ENCODE data around the gene TRAPPC8. TPM values are rescaled to one million over a fixed set of nuclear protein-coding genes. Genes with fewer than 3 reads are reported as not detected.
A peak's percentile ranks its signal among the peaks of the same experiment; 100 is the strongest.

TRAPPC8 gene
- total RNA-seq, 1 donor from 2014 or later: 41.3 TPM

DNA sequence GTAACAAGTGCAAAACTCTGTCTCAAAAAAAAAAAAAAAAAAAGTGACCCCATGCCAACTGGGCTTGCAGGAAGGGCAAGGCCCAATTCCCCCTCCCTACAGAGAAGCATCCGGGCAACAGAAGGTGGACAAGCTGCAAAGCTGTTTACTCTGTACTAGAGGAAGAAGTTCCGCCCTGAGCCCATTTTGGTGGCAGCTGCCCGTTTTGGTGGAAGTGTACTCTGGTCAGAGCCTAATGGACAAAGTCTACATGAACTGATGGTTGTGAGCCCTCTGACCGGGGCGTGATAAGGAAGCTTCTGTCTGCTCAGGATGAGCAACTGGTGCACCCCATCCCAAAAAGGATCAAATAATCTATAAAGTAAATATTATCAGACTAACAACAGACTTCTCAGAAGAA, 65.0 kb downstream of the TRAPPC8 start:
- Mint-ChIP-seq H3K27me3 (ENCODE audit: low read depth) (no peaks in the 10 kb centered on the region), H3K27ac (no peak overlapping the region), H3K36me3 (ENCODE audit: low read depth) (peaks cover 75% of the 10 kb centered on the region), H3K4me1 (ENCODE audit: low read depth) (peaks cover 20% of the 10 kb centered on the region), H3K4me3 (ENCODE audit: low read depth) (no peak overlapping the region), H3K9me3 (peaks cover 21% of the 10 kb centered on the region)
- DNase-seq (ENCODE audit: low spot score): no peak
- intact Hi-C loops (cut with micrococcal nuclease): no loop called here

DNA sequence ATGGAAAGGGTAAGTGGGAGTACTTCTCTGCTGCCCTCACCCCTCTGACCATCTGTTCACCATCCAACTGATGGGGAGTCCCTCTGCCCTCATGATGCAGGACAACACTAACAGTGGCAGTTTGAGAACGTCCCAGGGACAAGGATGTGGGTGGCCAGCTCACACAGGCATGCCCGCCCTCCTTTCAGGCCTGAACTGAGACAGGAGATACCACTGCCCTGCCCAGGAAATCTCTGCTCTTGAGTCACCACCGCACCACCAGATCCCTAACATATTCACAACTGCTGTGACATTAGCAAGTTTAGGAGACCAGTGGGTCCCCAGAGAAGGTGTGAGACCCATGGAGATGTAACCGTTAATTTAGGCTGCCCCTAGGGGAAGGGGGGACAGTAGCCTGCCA, 66.2 kb downstream of the TRAPPC8 start:
- no peak overlapping the region for H3K4me3 Mint-ChIP-seq (ENCODE audit: low read depth)
- peaks cover 18% of the 10 kb centered on the region for H3K4me1 Mint-ChIP-seq (ENCODE audit: low read depth)
- peaks cover 14% of the 10 kb centered on the region for H3K9me3 Mint-ChIP-seq
- intact Hi-C loops (cut with micrococcal nuclease): no loop called here
- no peaks in the 10 kb centered on the region for H3K27me3 Mint-ChIP-seq (ENCODE audit: low read depth)
- H3K27ac Mint-ChIP-seq: no peak overlapping the region
- H3K36me3 Mint-ChIP-seq (ENCODE audit: low read depth): peaks cover 77% of the 10 kb centered on the region
- no peak for DNase-seq (ENCODE audit: low spot score)

DNA sequence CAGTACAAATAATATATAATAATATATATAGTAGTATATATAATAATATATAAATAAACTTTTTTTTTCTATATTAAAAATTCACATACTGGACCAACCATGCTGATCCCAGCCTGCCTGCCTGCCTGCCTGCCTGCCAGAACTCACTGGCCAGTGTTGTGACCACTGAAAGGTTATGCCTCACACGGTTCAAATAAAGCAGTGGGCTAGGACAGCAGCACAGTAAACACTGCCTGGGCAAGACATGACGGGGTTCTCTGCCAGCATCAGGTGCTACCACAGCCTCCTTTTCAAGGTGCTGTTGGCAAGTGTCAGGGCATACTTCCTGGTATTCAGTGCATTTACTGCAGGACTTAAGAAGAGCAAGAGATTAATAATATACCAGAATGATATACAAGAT, 67.6 kb downstream of the TRAPPC8 start:
- intact Hi-C loops (cut with micrococcal nuclease): no loop called here
- DNase-seq (ENCODE audit: low spot score): no peak
- no peaks in the 10 kb centered on the region for H3K27me3 Mint-ChIP-seq (ENCODE audit: low read depth)
- H3K36me3 Mint-ChIP-seq (ENCODE audit: low read depth): peaks cover 73% of the 10 kb centered on the region
- peaks cover 2% of the 10 kb centered on the region for H3K9me3 Mint-ChIP-seq
- H3K27ac Mint-ChIP-seq: no peak overlapping the region
- H3K4me1 Mint-ChIP-seq (ENCODE audit: low read depth): peaks cover 14% of the 10 kb centered on the region
- H3K4me3 Mint-ChIP-seq (ENCODE audit: low read depth): no peak overlapping the region

DNA sequence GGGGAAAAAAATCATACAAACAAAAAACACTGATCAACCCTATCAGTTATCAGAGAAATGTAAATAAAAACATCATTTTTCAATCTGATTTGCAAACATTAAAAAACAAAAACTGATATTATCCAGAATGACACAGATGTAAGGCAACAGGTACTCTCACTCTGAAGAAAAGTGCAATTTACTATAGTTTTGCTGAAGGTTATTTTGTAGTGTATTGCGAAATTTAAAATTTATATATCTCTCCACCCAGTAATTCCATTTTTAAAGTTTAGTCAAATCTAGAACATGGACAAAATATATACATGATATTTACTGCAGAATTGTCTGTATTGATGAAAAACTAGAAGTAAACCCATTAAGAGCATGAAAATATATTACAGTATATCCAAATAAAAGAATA, 79.8 kb downstream of the TRAPPC8 start:
- Mint-ChIP-seq H3K9me3 (no peaks in the 10 kb centered on the region), H3K4me1 (ENCODE audit: low read depth) (peaks cover 9% of the 10 kb centered on the region), H3K27me3 (ENCODE audit: low read depth) (no peaks in the 10 kb centered on the region), H3K27ac (no peak overlapping the region), H3K36me3 (ENCODE audit: low read depth) (peaks cover 49% of the 10 kb centered on the region), H3K4me3 (ENCODE audit: low read depth) (no peak overlapping the region)
- intact Hi-C loops (cut with micrococcal nuclease): no loop called here
- no peak for DNase-seq (ENCODE audit: low spot score)

DNA sequence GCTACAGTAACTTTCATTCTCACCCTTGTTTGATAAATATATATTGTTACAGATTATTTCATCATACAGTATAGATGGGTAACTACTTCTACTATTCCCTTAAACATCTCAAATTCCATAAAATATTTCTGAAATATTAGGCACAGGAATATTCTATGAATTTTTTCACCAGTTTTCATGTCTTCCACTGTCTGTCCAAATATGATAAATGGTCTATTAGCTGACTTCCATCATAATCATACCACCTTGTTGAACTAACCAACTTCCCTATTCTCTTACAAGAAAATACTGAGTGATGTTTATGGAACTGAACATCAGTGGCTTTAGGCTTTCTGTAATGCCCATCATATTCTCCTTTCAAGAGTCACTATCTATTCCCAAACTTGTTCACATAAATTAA, 82.4 kb downstream of the TRAPPC8 start:
- peaks cover 11% of the 10 kb centered on the region for H3K4me1 Mint-ChIP-seq (ENCODE audit: low read depth)

DNA sequence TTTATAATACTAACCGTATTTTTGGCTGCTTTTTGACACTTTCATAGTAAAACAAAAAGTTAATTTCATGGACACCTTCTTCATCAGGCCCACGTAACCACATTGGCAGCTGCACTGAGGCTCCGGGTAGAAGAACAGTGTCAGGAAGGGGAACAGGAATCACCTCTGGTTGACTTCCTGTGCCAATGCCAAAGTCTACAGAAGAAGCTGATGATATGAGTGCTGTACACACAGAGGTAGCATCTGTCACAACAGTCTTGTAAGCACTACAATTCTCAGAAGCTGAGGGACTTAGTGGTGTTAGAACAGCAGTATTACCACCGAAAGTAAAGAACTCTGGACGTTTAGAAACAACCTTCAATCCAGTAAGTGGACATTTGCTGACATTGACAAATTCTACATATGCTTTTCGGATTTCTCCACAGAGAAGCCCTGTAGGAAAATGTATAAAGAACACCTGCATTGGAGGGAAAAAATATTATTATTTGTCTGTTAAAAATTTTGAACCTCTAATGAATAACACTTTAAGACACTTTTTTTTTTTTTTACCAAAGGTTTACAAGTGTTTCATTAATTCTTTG, 85.3 kb downstream of the TRAPPC8 start:
- Mint-ChIP-seq H3K27me3 (ENCODE audit: low read depth) (no peaks in the 10 kb centered on the region), H3K9me3 (no peaks in the 10 kb centered on the region), H3K27ac (no peak overlapping the region), H3K36me3 (ENCODE audit: low read depth) (peaks cover 54% of the 10 kb centered on the region), H3K4me1 (ENCODE audit: low read depth) (peaks cover 11% of the 10 kb centered on the region), H3K4me3 (ENCODE audit: low read depth) (no peak overlapping the region)
- no peak for DNase-seq (ENCODE audit: low spot score)
- intact Hi-C loops (cut with micrococcal nuclease): no loop called here

More for the DNA sequence above, 82.4 kb downstream of the TRAPPC8 start:
- DNase-seq (ENCODE audit: low spot score): no peak
- no peaks in the 10 kb centered on the region for H3K27me3 Mint-ChIP-seq (ENCODE audit: low read depth)
- H3K36me3 Mint-ChIP-seq (ENCODE audit: low read depth): peaks cover 52% of the 10 kb centered on the region
- intact Hi-C loops (cut with micrococcal nuclease): no loop called here
- H3K4me3 Mint-ChIP-seq (ENCODE audit: low read depth): no peak overlapping the region
- no peak overlapping the region for H3K27ac Mint-ChIP-seq
- H3K9me3 Mint-ChIP-seq: no peaks in the 10 kb centered on the region

DNA sequence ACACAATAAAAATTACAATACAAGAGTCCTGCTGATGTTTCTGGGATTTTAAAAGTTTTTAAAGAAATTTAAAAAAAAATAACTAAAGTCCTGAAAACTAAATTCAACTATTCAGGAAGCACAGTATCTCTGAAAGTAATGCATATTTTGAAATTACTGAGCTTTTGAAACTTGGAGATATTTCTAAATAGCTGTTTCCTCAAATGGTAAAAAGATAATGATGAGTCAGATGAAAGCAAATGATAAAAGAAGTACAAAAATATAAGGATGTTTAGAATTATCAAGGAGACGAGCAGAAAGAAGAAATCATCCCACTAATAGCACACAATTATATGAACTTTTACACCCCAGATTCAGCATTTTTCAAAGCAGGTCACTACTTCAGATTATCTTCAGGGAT, 92.1 kb downstream of the TRAPPC8 start:
- Mint-ChIP-seq H3K9me3 (no peaks in the 10 kb centered on the region), H3K4me3 (ENCODE audit: low read depth) (no peak overlapping the region), H3K27ac (no peak overlapping the region), H3K36me3 (ENCODE audit: low read depth) (peaks cover 49% of the 10 kb centered on the region), H3K4me1 (ENCODE audit: low read depth) (peaks cover 9% of the 10 kb centered on the region), H3K27me3 (ENCODE audit: low read depth) (no peaks in the 10 kb centered on the region)
- intact Hi-C loops (cut with micrococcal nuclease): no loop called here
- no peak for DNase-seq (ENCODE audit: low spot score)

DNA sequence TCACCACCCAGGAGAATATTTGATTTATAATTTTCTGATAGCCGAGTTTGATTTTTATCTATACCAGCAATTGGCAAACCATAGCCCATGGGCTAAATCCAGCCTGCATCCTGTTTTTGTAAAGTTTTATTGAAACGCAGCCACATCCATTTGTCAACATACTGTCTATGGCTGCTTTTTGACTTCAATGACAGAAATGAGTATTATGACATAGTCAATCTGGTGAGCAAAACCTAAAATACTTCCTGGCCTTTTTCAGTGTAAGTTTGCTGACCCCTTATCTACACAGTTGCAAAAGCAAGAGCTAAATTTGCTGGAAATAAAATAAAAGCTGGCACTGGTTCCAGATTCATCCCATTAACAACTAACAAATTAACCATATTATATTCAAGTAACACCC, 102.4 kb downstream of the TRAPPC8 start:
- Mint-ChIP-seq H3K4me1 (ENCODE audit: low read depth) (no peaks in the 10 kb centered on the region), H3K4me3 (ENCODE audit: low read depth) (no peak overlapping the region)

DNA sequence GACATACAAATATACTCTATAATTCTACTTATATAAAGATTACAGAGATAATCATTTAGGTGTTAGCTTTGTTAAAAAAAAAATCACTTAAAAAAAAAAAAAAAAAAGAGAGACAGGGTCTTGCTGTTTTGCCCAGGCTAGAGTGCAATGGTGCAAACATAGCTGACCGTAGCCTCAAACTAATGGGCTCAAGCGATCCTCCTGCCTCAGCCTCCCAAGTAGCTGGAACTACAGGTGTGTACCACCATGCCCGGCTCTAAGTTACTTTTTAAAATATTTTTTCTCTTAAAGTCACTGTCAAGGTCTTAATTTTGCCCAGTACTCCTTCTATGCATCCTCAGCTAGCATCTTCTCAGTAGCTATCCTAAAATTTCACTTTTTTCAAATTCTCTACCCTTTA, 105.0 kb downstream of the TRAPPC8 start:
- intact Hi-C loops (cut with micrococcal nuclease): no loop called here
- DNase-seq (ENCODE audit: low spot score): no peak
- H3K27me3 Mint-ChIP-seq (ENCODE audit: low read depth): no peaks in the 10 kb centered on the region
- no peaks in the 10 kb centered on the region for H3K9me3 Mint-ChIP-seq
- peaks cover 46% of the 10 kb centered on the region for H3K36me3 Mint-ChIP-seq (ENCODE audit: low read depth)
- no peak overlapping the region for H3K27ac Mint-ChIP-seq
- H3K4me3 Mint-ChIP-seq (ENCODE audit: low read depth): no peak overlapping the region
- H3K4me1 Mint-ChIP-seq (ENCODE audit: low read depth): no peaks in the 10 kb centered on the region

More for the DNA sequence above, 102.4 kb downstream of the TRAPPC8 start:
- peaks cover 45% of the 10 kb centered on the region for H3K36me3 Mint-ChIP-seq (ENCODE audit: low read depth)
- no peak overlapping the region for H3K27ac Mint-ChIP-seq
- intact Hi-C loops (cut with micrococcal nuclease): no loop called here
- no peak for DNase-seq (ENCODE audit: low spot score)
- no peaks in the 10 kb centered on the region for H3K9me3 Mint-ChIP-seq
- no peaks in the 10 kb centered on the region for H3K27me3 Mint-ChIP-seq (ENCODE audit: low read depth)

DNA sequence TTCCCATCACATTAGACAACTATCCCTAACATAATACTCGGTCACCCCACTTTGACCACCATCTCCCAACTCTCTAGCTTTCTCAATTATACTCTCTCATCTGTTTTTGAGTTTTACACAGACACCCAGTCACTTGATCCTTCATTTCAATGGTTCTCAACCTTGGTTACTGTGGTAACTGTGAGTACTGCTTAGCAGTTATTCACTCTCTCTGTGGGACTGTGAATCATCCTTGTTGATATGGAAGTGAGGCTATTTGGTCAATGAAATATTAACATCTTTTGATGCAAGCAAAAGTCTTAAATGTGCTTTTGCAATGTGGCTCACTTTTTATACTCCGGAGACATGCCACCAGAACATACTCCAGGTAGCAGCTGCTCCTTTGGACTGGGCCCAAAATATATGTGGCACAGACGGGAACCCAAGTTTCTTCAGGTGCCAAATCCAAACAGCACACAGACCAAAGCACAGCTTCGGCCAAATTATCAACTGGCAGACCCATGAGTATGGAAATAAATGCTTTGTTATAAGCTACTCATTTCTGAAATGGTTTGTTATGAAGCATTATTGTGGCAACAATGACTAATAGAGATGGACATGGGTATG, 107.3 kb downstream of the TRAPPC8 start:
- H3K4me3 Mint-ChIP-seq (ENCODE audit: low read depth): no peak overlapping the region
- peaks cover 44% of the 10 kb centered on the region for H3K36me3 Mint-ChIP-seq (ENCODE audit: low read depth)
- no peaks in the 10 kb centered on the region for H3K27me3 Mint-ChIP-seq (ENCODE audit: low read depth)
- no peak for DNase-seq (ENCODE audit: low spot score)
- intact Hi-C loops (cut with micrococcal nuclease): no loop called here
- no peaks in the 10 kb centered on the region for H3K9me3 Mint-ChIP-seq
- no peaks in the 10 kb centered on the region for H3K4me1 Mint-ChIP-seq (ENCODE audit: low read depth)
- H3K27ac Mint-ChIP-seq: peak overlapping the region; percentile 2

DNA sequence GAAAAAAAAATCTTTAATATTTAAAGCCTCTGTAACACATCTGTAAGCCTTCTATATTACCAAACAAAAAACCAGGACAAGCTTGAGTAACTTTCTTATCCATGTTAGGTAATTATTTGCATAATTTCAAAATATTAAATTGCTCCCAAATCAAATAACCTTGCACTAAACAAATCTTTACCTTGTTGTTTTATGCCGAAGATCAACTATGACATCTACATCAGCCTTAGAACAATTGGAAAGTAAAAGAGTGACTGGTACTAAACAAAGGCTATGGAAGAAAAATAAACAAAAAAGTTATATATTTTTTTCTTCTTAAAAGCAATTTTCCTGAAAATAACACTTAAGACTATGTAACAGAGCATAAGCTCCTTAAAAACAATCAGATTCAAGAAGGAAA, 111.0 kb downstream of the TRAPPC8 start:
- no peaks in the 10 kb centered on the region for H3K9me3 Mint-ChIP-seq
- peaks cover 48% of the 10 kb centered on the region for H3K36me3 Mint-ChIP-seq (ENCODE audit: low read depth)
- intact Hi-C loops (cut with micrococcal nuclease): no loop called here
- H3K4me1 Mint-ChIP-seq (ENCODE audit: low read depth): no peaks in the 10 kb centered on the region
- no peak overlapping the region for H3K4me3 Mint-ChIP-seq (ENCODE audit: low read depth)
- no peak overlapping the region for H3K27ac Mint-ChIP-seq
- no peak for DNase-seq (ENCODE audit: low spot score)
- no peaks in the 10 kb centered on the region for H3K27me3 Mint-ChIP-seq (ENCODE audit: low read depth)

DNA sequence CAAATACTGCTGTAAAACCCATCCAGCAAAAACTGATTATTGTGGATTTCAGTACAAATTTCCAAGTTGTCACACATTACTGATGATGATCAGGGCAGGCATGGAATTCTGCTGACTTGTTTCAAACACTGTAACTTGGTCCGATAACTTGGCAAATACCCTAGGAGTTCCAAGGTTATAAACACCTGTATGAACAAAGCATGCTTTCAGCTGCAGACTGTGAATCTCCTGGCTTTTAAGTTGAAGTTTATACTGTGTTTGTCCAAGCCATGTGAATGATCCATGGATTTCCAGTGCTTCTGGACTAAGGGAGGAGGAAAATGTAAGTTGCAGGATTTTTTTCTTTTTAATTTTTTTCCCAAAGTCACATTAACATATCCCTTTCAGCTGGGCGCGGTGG, 112.2 kb downstream of the TRAPPC8 start:
- H3K9me3 Mint-ChIP-seq: no peaks in the 10 kb centered on the region
- H3K27ac Mint-ChIP-seq: no peak overlapping the region
- no peaks in the 10 kb centered on the region for H3K27me3 Mint-ChIP-seq (ENCODE audit: low read depth)
- peaks cover 43% of the 10 kb centered on the region for H3K36me3 Mint-ChIP-seq (ENCODE audit: low read depth)
- intact Hi-C loops (cut with micrococcal nuclease): no loop called here
- H3K4me1 Mint-ChIP-seq (ENCODE audit: low read depth): no peaks in the 10 kb centered on the region
- H3K4me3 Mint-ChIP-seq (ENCODE audit: low read depth): no peak overlapping the region
- DNase-seq (ENCODE audit: low spot score): no peak

DNA sequence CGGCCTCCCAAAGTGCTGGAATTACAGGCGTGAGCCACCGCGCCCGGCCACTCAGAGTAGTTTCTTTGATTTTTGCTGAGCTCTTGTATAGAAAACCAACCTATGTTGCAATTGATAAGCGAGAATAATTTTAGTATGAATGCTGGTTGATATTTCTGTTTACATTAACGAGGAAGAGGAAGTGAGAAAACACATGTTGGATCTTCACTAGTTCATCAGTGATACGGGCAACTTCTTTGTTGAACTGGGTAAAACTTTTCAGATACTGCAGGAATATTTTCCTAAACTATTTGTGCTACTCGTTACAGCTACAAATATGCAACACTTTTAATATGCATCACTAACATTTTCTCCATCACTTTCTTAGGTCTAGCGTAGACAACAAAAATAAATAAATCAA, 114.3 kb downstream of the TRAPPC8 start:
- Mint-ChIP-seq H3K4me3 (ENCODE audit: low read depth) (no peak overlapping the region), H3K27me3 (ENCODE audit: low read depth) (no peaks in the 10 kb centered on the region), H3K9me3 (no peaks in the 10 kb centered on the region), H3K27ac (no peak overlapping the region), H3K36me3 (ENCODE audit: low read depth) (peaks cover 32% of the 10 kb centered on the region), H3K4me1 (ENCODE audit: low read depth) (no peaks in the 10 kb centered on the region)
- intact Hi-C loops (cut with micrococcal nuclease): no loop called here
- DNase-seq (ENCODE audit: low spot score): no peak

Measured in activated T-helper 2 cell treated with anti-CD3 and anti-CD28 coated beads, Interferon-gamma antibody, Interleukin-2, Interleukin-4, amounts not matched to agents 10 μg/mL and 5 μg/mL and 100 μg/mL, durations not matched to agents 14 hours and 24 hours and 36 hours (primary cell).